ENCODE results near the gene OSGIN1. TPM values are rescaled to one million over a fixed set of nuclear protein-coding genes. Genes with fewer than 3 reads are reported as not detected.

OSGIN1 gene
- total RNA-seq, 1 experiment from 2014 or later: 1.7 TPM

DNA sequence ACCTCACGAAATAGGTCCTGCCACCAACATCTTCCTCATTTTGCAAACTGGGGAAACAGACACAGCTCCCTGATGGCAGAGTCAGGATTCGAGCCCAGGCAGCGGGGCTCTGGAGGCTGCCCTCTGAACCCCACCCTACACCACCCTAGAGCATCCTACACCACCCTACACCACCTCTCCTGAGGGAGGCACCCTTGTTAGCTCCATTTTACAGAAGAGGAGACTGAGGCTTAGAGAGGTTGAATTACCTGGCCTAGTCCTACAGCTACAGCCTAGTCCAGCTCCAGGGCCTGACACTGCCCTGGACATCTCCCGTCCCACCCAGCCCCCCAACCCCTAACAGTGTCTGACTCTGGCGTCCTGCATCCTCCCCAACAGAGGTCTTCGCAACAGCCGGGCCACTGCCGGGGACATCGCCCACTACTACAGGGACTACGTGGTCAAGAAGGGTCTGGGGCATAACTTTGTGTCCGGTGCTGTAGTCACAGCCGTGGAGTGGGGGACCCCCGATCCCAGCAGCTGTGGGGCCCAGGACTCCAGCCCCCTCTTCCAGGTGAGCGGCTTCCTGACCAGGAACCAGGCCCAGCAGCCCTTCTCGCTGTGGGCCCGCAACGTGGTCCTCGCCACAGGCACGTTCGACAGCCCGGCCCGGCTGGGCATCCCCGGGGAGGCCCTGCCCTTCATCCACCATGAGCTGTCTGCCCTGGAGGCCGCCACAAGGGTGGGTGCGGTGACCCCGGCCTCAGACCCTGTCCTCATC, 11.8 kb downstream of the OSGIN1 start:
- no peak for ATAC-seq
- Mint-ChIP-seq H3K4me3 (no peak overlapping the region), H3K36me3 (no peaks in the 10 kb centered on the region), H3K4me1 (peaks cover 5% of the 10 kb centered on the region), H3K27me3 (ENCODE audit: low read depth) (peaks cover 9% of the 10 kb centered on the region), H3K9me3 (no peaks in the 10 kb centered on the region), H3K27ac (no peak overlapping the region)
- DNase-seq (ENCODE audit: low spot score): no peak
- ChIA-PET POLR2A (no interaction called here), CTCF (interaction anchor here (0.9 to 2.4 kb wide), 6 partner anchors 8 to 80 kb away, joined by 3 to 14 read pairs (median 4); no protein-coding TSS in a partner anchor)
- no peak for TF ChIP-seq JUN (CRISPR knock-in tag; IDR thresholded peaks at IDR 0.05)
- TF ChIP-seq, protein P1, sequence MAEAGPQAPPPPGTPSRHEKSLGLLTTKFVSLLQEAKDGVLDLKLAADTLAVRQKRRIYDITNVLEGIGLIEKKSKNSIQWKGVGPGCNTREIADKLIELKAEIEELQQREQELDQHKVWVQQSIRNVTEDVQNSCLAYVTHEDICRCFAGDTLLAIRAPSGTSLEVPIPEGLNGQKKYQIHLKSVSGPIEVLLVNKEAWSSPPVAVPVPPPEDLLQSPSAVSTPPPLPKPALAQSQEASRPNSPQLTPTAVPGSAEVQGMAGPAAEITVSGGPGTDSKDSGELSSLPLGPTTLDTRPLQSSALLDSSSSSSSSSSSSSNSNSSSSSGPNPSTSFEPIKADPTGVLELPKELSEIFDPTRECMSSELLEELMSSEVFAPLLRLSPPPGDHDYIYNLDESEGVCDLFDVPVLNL (CRISPR knock-in tag; IDR thresholded peaks at IDR 0.05; ENCODE audit: borderline replicate concordance, low read depth): no peak
- TF ChIP-seq IRF2 (CRISPR knock-in tag; IDR thresholded peaks at IDR 0.05; ENCODE audit: borderline replicate concordance, low read depth): no peak
- TF ChIP-seq ZNF423 (CRISPR knock-in tag; IDR thresholded peaks at IDR 0.05): no peak
- TF ChIP-seq ZNF219 (CRISPR knock-in tag; IDR thresholded peaks at IDR 0.05; ENCODE audit: borderline replicate concordance): no peak
- no peak for TF ChIP-seq CREB1 (CRISPR knock-in tag; IDR thresholded peaks at IDR 0.05)
- no peak for TF ChIP-seq RORB (CRISPR knock-in tag; IDR thresholded peaks at IDR 0.05)
- TF ChIP-seq, protein P2, sequence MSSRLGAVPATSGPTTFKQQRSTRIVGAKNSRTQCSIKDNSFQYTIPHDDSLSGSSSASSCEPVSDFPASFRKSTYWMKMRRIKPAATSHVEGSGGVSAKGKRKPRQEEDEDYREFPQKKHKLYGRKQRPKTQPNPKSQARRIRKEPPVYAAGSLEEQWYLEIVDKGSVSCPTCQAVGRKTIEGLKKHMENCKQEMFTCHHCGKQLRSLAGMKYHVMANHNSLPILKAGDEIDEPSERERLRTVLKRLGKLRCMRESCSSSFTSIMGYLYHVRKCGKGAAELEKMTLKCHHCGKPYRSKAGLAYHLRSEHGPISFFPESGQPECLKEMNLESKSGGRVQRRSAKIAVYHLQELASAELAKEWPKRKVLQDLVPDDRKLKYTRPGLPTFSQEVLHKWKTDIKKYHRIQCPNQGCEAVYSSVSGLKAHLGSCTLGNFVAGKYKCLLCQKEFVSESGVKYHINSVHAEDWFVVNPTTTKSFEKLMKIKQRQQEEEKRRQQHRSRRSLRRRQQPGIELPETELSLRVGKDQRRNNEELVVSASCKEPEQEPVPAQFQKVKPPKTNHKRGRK (CRISPR knock-in tag; IDR thresholded peaks at IDR 0.05; ENCODE audit: borderline replicate concordance): no peak
- TF ChIP-seq, protein P3, sequence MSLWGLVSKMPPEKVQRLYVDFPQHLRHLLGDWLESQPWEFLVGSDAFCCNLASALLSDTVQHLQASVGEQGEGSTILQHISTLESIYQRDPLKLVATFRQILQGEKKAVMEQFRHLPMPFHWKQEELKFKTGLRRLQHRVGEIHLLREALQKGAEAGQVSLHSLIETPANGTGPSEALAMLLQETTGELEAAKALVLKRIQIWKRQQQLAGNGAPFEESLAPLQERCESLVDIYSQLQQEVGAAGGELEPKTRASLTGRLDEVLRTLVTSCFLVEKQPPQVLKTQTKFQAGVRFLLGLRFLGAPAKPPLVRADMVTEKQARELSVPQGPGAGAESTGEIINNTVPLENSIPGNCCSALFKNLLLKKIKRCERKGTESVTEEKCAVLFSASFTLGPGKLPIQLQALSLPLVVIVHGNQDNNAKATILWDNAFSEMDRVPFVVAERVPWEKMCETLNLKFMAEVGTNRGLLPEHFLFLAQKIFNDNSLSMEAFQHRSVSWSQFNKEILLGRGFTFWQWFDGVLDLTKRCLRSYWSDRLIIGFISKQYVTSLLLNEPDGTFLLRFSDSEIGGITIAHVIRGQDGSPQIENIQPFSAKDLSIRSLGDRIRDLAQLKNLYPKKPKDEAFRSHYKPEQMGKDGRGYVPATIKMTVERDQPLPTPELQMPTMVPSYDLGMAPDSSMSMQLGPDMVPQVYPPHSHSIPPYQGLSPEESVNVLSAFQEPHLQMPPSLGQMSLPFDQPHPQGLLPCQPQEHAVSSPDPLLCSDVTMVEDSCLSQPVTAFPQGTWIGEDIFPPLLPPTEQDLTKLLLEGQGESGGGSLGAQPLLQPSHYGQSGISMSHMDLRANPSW (CRISPR knock-in tag; conservative IDR thresholded peaks at IDR 0.05; ENCODE audit: low read depth): no peak
- TF ChIP-seq SMAD3 (CRISPR knock-in tag; IDR thresholded peaks at IDR 0.05; ENCODE audit: borderline replicate concordance): no peak
- TF ChIP-seq SP1 (CRISPR knock-in tag; conservative IDR thresholded peaks at IDR 0.05): no peak
- TF ChIP-seq RELA (CRISPR knock-in tag; IDR thresholded peaks at IDR 0.05; ENCODE audit: borderline replicate concordance): no peak
- no peak for TF ChIP-seq TCF7 (CRISPR knock-in tag; IDR thresholded peaks at IDR 0.05; ENCODE audit: low read depth)
- TF ChIP-seq, protein P4, sequence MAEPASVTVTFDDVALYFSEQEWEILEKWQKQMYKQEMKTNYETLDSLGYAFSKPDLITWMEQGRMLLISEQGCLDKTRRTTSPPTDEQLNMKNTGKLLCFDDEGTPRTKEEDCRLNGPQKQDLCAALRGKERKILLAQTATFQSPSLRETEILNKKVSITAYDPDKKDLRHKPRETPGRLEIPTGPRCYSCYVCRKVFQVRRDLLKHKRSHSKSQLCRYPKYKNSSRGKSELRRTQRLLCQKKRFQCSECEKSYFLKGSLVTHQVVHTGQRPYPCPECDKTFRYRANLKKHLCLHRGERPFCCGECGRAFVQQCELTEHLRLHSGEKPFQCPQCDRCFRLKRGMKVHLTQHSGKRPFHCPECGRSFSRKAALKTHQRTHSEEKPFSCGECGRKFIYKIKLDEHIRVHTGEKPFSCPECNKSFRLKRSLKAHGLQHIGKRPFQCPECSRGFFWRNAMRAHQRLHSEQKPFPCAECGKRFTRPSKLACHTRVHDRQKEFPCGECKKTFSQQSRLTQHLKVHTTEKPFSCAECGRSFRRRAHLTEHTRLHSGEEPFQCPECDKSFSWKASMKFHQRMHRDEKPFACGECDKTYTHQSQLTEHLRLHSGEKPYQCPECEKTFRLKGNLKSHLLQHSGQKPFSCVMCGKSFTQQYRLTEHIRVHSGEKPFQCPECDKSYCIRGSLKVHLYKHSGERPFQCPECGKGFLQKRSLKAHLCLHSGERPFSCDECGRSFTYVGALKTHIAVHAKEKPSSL (CRISPR knock-in tag; conservative IDR thresholded peaks at IDR 0.05): no peak
- no peak for TF ChIP-seq ELF4 (CRISPR knock-in tag; IDR thresholded peaks at IDR 0.05; ENCODE audit: low read depth)
- TF ChIP-seq TEAD4 (CRISPR knock-in tag; IDR thresholded peaks at IDR 0.05): no peak
- TF ChIP-seq, protein P5, sequence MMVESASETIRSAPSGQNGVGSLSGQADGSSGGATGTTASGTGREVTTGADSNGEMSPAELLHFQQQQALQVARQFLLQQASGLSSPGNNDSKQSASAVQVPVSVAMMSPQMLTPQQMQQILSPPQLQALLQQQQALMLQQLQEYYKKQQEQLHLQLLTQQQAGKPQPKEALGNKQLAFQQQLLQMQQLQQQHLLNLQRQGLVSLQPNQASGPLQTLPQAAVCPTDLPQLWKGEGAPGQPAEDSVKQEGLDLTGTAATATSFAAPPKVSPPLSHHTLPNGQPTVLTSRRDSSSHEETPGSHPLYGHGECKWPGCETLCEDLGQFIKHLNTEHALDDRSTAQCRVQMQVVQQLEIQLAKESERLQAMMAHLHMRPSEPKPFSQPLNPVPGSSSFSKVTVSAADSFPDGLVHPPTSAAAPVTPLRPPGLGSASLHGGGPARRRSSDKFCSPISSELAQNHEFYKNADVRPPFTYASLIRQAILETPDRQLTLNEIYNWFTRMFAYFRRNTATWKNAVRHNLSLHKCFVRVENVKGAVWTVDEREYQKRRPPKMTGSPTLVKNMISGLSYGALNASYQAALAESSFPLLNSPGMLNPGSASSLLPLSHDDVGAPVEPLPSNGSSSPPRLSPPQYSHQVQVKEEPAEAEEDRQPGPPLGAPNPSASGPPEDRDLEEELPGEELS (CRISPR knock-in tag; IDR thresholded peaks at IDR 0.05): no peak
- TF ChIP-seq GABPB1 (CRISPR knock-in tag; IDR thresholded peaks at IDR 0.05): no peak

Data from WTC11 (cell line).